Naive thymus-derived CD4-positive, alpha-beta T cell (primary cell): ENCODE data around the gene EPHB1. TPM values are rescaled to one million over a fixed set of nuclear protein-coding genes. Genes with fewer than 3 reads are reported as not detected.

Experiments used
- ATAC-seq: fragments of 150-1000 bp; cut with Tn5 transposase; 2 replicates; pipeline ENCODE4 v1.10.0; 2021; ENCODE audit warnings: mild to moderate bottlenecking, moderate library complexity
- CTCF ChIA-PET: fragments of 350-600 bp; sonication (Branson Sonifier 250); formaldehyde crosslinking; loops from one replicate; lab custom pipeline; 2021; ENCODE audit warnings: antibody characterized with exemption; lab: Charles Lee
- POLR2A ChIA-PET: fragments of 350-600 bp; sonication (Branson Sonifier 250); formaldehyde crosslinking; loops from one replicate; lab custom pipeline; 2021; ENCODE audit warnings: antibody characterized with exemption, inconsistent platforms; lab: Charles Lee
- DNase-seq, 9 donors: peaks; one replicate each; pipeline versions ENCODE4 v3.0.0 to v3.0.0-alpha.2; 2020 to 2022; ENCODE audit warnings: mixed read lengths in 1 of 9
- H3K27ac ChIP-seq: one replicate; pipeline ENCODE4 v1.7.0; 2013; ENCODE audit warnings: mild to moderate bottlenecking, low read depth, low read length, moderate library complexity
- H3K27me3 ChIP-seq, 2 donors: one replicate each; pipeline ENCODE4 v1.7.0; 2013; ENCODE audit warnings: low read length in 2 of 2, mild to moderate bottlenecking in 2 of 2, moderate library complexity in 2 of 2; ENCODE audit not compliant: control insufficient read depth in 2 of 2, insufficient read depth in 2 of 2
- H3K36me3 ChIP-seq, 3 experiments: 1 replicate in 2 of 3; 2 replicates in 1 of 3; pipeline ENCODE4 v1.7.0; 2013; ENCODE audit warnings: low read length in 3 of 3, mild to moderate bottlenecking in 3 of 3, moderate library complexity in 1 of 3; ENCODE audit not compliant: insufficient read depth in 3 of 3, control insufficient read depth in 2 of 3
- H3K4me1 ChIP-seq, 2 donors: one replicate each; pipeline ENCODE4 v1.7.0; 2013; ENCODE audit warnings: low read length in 2 of 2, mild to moderate bottlenecking in 2 of 2, moderate library complexity in 1 of 2; ENCODE audit not compliant: control insufficient read depth in 2 of 2, insufficient read depth in 2 of 2
- H3K4me3 ChIP-seq: 2 replicates; pipeline ENCODE4 v1.7.0; 2013; ENCODE audit warnings: mild to moderate bottlenecking, low read length
- H3K9me3 ChIP-seq, 3 experiments: 1 replicate in 2 of 3; 2 replicates in 1 of 3; pipeline ENCODE4 v1.7.0; 2013; ENCODE audit warnings: low read length in 3 of 3; ENCODE audit not compliant: control insufficient read depth in 2 of 3
- H3K27ac Mint-ChIP-seq, 9 donors: one replicate each; pipeline ENCODE4 v1.8.0; 2020 to 2022; ENCODE audit warnings: mixed read lengths in 9 of 9, mild to moderate bottlenecking in 8 of 9, moderate library complexity in 5 of 9, inconsistent platforms in 2 of 9
- H3K27me3 Mint-ChIP-seq, 5 donors: one replicate each; pipeline ENCODE4 v1.8.0; 2021 to 2022; ENCODE audit warnings: mixed read lengths in 5 of 5, mild to moderate bottlenecking in 1 of 5
- H3K36me3 Mint-ChIP-seq, 5 donors: one replicate each; pipeline ENCODE4 v1.8.0; 2020 to 2022; ENCODE audit warnings: mixed read lengths in 5 of 5, mild to moderate bottlenecking in 3 of 5, inconsistent platforms in 1 of 5
- H3K4me1 Mint-ChIP-seq, 7 donors: one replicate each; pipeline ENCODE4 v1.8.0; 2020 to 2022; ENCODE audit warnings: mixed read lengths in 7 of 7, mild to moderate bottlenecking in 3 of 7, inconsistent platforms in 1 of 7
- H3K4me3 Mint-ChIP-seq, 10 donors: one replicate each; pipeline ENCODE4 v1.8.0; 2020 to 2022; ENCODE audit warnings: mild to moderate bottlenecking in 10 of 10, mixed read lengths in 10 of 10, moderate library complexity in 6 of 10, inconsistent platforms in 2 of 10
- H3K9me3 Mint-ChIP-seq, 11 donors: one replicate each; pipeline ENCODE4 v1.8.0; 2020 to 2022; ENCODE audit warnings: mixed read lengths in 11 of 11, mild to moderate bottlenecking in 4 of 11, inconsistent platforms in 1 of 11, moderate library complexity in 1 of 11
- intact Hi-C, 2 donors: fragments of 100-400 bp; cut with micrococcal nuclease; formaldehyde crosslinking; loops; one replicate each; pipeline ENCODE4 v1.15.1; 2023
- polyA plus RNA-seq, 2 donors: library from polyadenylated mRNA; unstranded; fragments of 300-500 nt; fragmentation: Illumina TruSeq; gene quantifications; one replicate each; pipeline ENCODE4 v1.2.3, GENCODE V29; 2021
- total RNA-seq, 6 experiments: library from RNA in 5 of 6; stranded (reverse) in 5 of 6; gene quantifications; 1 replicate in 5 of 6; 2 replicates in 1 of 6; pipeline ENCODE4 v1.2.3 and lab custom pipeline; 2021 to 2026

EPHB1 gene
- total and polyA plus RNA-seq, 7 experiments from 2014 or later = 1.6 to 2.2 (median 1.8) TPM; not detected in 4

DNA sequence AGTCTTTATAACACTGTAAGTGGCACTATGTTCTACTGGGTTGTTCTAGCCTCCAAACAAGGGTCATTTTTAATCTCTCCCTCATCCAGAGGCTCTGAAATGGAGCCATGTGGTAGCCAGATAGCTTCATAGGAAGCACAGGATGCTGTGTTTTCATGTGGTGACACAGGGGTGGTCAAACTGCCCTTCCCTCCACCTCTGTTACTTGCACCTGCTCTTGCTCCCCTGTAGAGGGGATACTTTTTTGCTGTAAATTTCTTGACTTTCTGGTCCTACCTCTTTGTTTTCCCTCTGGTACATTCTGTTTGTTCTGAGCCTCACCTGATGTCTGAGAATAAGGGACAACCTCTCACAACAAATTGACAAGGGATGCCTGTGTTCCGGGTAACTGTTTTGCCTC is 76.8 kb downstream of the EPHB1 start:
- Histone ChIP-seq H3K4me1 (no peaks in the 10 kb centered on the region), H3K27ac (no peak overlapping the region), H3K27me3 (no peaks in the 10 kb centered on the region), H3K36me3 (no peaks in the 10 kb centered on the region), H3K4me3 (no peak overlapping the region), H3K9me3 (no peaks in the 10 kb centered on the region)
- DNase-seq (no peak), ATAC-seq (no peak)
- no peaks in the 10 kb centered on the region for H3K4me1 Mint-ChIP-seq
- POLR2A ChIA-PET = no interaction called here
- intact Hi-C loops = no loop called here
- H3K9me3 Mint-ChIP-seq = peaks cover 0 to 9% (median 0%) of the 10 kb centered on the region in 11 donors
- no peak overlapping the region for H3K27ac Mint-ChIP-seq
- no peak overlapping the region for H3K4me3 Mint-ChIP-seq
- CTCF ChIA-PET = no interaction called here
- peaks cover 0 to 37% (median 5%) of the 10 kb centered on the region in 5 donors for H3K27me3 Mint-ChIP-seq
- no peaks in the 10 kb centered on the region for H3K36me3 Mint-ChIP-seq

DNA sequence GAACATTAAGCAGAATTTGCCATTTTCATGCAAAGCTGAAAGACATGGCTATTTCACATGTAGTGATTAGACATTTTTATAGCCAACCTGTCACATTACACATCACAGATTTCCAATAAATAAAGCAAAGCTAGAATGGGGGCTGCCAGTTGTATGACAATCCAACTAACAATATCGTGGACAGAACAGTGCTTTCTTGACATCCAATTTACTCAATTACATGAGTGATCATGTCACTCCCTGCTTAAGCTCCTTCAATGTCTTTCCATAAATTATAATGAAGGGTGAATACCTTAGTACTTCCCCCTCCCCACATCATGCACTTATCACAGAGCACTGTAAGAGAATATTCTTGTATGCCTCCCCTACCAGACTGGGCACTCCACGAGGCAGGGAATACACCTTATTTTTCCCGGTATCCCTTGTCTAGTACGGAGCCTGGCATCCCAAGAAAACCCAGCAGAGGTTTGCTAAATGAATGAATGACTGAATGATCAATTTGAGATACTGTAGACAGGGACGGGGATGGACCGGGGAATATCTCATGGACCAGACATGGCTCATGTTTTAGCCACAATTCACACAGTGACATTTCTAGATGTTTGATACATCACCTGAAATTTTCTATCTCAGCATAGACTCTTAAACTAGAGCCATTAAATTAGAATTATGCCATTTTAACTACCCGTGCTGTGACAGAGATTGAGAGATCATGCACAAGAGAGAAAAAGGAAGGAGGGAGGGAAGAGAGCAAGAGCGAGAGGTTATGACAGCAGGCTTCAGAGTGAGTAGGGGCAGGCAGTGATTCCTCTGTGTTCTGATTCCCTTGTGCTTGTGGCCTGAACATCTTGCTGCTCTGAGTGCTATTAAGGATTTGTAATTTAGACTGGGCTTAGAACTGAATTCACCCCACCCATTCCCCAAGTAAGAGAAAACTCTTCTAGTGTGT is 77.7 kb downstream of the EPHB1 start:
- H3K27me3 ChIP-seq = no peaks in the 10 kb centered on the region
- H3K4me3 Mint-ChIP-seq = no peak overlapping the region
- no peak overlapping the region for H3K4me3 ChIP-seq
- H3K9me3 Mint-ChIP-seq = peaks cover 0 to 9% (median 0%) of the 10 kb centered on the region in 11 donors
- H3K4me1 Mint-ChIP-seq = no peaks in the 10 kb centered on the region
- H3K27ac ChIP-seq = no peak overlapping the region
- H3K9me3 ChIP-seq = no peaks in the 10 kb centered on the region
- CTCF ChIA-PET = no interaction called here
- no peak for DNase-seq
- H3K4me1 ChIP-seq = no peaks in the 10 kb centered on the region
- no peak for ATAC-seq
- H3K36me3 ChIP-seq = no peaks in the 10 kb centered on the region
- POLR2A ChIA-PET = no interaction called here
- intact Hi-C loops = no loop called here
- H3K36me3 Mint-ChIP-seq = no peaks in the 10 kb centered on the region
- no peak overlapping the region for H3K27ac Mint-ChIP-seq
- H3K27me3 Mint-ChIP-seq = peaks cover 0 to 37% (median 5%) of the 10 kb centered on the region in 5 donors

DNA sequence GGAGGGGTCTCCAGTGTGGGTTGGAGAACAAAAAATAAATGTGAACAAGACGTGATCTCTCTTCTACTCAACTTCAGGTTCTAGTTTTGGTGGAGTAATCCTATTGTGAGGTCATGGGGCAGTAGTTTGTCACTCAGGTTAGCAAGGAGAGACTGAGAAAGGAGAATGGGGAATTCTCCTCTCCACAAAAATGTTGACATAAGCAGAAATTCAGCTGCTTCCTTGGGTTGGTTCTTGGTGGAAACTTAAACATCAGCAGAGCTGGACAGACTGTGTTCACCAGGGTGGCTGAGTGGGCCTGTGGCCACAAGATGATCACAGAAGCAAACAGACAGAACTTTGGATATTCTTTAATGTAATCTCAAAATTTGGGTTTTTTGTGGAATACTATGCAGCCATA is 78.7 kb downstream of the EPHB1 start:
- Histone ChIP-seq H3K4me1 (no peaks in the 10 kb centered on the region), H3K36me3 (no peaks in the 10 kb centered on the region), H3K4me3 (no peak overlapping the region), H3K27ac (no peak overlapping the region), H3K9me3 (no peaks in the 10 kb centered on the region), H3K27me3 (no peaks in the 10 kb centered on the region)
- intact Hi-C loops = no loop called here
- Mint-ChIP-seq H3K36me3 (no peaks in the 10 kb centered on the region), H3K27ac (no peak overlapping the region), H3K4me3 (no peak overlapping the region), H3K9me3 (peaks cover 0 to 9% (median 0%) of the 10 kb centered on the region in 11 donors), H3K4me1 (no peaks in the 10 kb centered on the region), H3K27me3 (peaks cover 0 to 37% (median 3%) of the 10 kb centered on the region in 5 donors)
- DNase-seq = no peak
- POLR2A ChIA-PET = no interaction called here
- CTCF ChIA-PET = no interaction called here
- ATAC-seq = no peak

DNA sequence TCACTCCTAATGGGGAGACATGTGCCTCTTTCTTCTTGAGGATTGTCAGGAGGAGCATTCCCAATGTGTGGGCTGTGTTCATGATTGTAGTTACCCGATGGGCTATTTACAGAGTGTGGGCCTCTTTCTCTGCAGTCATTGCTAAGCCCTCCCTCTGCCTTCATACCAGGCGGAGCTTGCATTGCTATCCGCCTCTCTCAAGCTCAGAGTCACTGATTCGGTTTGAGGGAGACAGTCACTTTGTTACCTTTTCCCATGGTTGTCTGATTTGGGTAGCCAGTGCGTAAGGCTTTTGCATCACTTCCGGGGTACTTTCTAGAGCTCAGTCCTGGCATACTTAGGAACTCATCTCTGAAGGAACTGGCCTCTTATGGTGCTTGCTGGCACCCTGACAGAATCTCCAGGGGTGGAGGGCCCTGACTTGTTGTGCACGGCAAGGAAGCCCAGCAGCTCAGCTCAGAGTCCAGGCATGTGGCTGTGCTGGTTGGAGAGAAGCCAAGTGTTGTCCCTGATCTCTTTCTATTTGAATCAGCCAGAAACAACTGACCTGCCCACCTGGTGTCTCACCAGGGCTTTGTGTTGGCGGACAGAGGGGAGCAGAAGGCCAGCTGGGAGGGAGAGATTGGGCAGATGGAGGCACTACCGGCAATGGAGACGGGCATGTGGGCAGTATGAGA is 79.8 kb downstream of the EPHB1 start:
- H3K27me3 Mint-ChIP-seq = peaks cover 0 to 35% (median 4%) of the 10 kb centered on the region in 5 donors
- no peak overlapping the region for H3K27ac Mint-ChIP-seq

DNA sequence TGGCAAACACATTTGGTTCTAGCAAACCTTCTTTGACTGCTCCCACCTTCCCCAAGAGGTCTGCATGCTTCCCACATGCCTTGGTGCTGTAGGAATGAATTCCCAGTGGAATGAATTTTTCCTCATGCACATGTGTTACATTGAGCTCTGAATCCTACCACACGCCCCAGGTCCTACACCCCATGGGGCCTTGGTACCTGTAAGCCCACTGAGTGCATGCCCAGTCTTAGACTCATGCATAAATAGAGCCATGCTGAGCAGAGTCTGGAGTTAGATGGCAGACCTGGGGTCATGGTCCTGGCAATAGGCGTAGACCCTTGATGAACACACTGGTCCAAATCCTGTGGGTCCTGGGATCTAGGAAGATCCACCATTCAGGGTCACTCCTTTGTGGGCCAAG is 81.8 kb downstream of the EPHB1 start:
- Histone ChIP-seq H3K9me3 (no peaks in the 10 kb centered on the region), H3K4me3 (no peak overlapping the region), H3K27me3 (no peaks in the 10 kb centered on the region), H3K36me3 (no peaks in the 10 kb centered on the region), H3K27ac (no peak overlapping the region), H3K4me1 (no peaks in the 10 kb centered on the region)
- Mint-ChIP-seq H3K4me3 (no peak overlapping the region), H3K27me3 (peaks cover 0 to 36% (median 5%) of the 10 kb centered on the region in 5 donors), H3K36me3 (no peaks in the 10 kb centered on the region), H3K9me3 (peaks cover 0 to 6% (median 0%) of the 10 kb centered on the region in 11 donors), H3K4me1 (no peaks in the 10 kb centered on the region), H3K27ac (no peak overlapping the region)
- ChIA-PET POLR2A (no interaction called here), CTCF (no interaction called here)
- ATAC-seq (no peak), DNase-seq (no peak)
- intact Hi-C loops = no loop called here

More for the DNA sequence above, 79.8 kb downstream of the EPHB1 start:
- Mint-ChIP-seq H3K9me3 (peaks cover 0 to 6% (median 0%) of the 10 kb centered on the region in 11 donors), H3K36me3 (no peaks in the 10 kb centered on the region), H3K4me3 (no peak overlapping the region), H3K4me1 (no peaks in the 10 kb centered on the region)
- intact Hi-C loops = no loop called here
- Histone ChIP-seq H3K27ac (no peak overlapping the region), H3K27me3 (no peaks in the 10 kb centered on the region), H3K9me3 (no peaks in the 10 kb centered on the region), H3K4me1 (no peaks in the 10 kb centered on the region), H3K36me3 (no peaks in the 10 kb centered on the region), H3K4me3 (no peak overlapping the region)
- POLR2A ChIA-PET = no interaction called here
- DNase-seq = no peak
- CTCF ChIA-PET = no interaction called here
- no peak for ATAC-seq

DNA sequence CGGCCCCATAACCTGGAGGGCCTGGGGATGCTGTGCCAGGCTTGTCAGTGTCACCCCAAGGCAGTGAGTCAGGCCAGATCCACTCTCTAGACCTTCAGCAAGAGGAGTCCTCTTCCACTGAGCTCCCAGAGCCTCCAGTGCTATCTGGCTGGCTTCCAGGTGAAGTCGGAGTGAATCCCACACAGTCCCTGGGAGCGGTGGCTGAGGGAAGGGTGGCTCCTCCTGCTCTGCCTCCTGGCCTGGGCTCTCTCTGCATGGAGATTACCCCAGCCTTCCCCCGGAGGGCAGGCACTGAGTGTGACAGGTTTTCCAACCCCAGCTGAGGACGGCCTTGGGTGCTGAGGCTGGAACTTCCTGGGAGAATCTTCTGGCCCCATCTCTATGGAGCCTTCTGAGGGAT is 82.7 kb downstream of the EPHB1 start:
- no peaks in the 10 kb centered on the region for H3K4me1 ChIP-seq
- no peak overlapping the region for H3K4me3 ChIP-seq
- no peaks in the 10 kb centered on the region for H3K36me3 ChIP-seq
- CTCF ChIA-PET = no interaction called here
- no peaks in the 10 kb centered on the region for H3K9me3 ChIP-seq
- Mint-ChIP-seq H3K27me3 (peaks cover 0 to 27% (median 5%) of the 10 kb centered on the region in 5 donors), H3K27ac (no peak overlapping the region), H3K36me3 (no peaks in the 10 kb centered on the region), H3K4me3 (no peak overlapping the region), H3K4me1 (no peaks in the 10 kb centered on the region), H3K9me3 (peaks cover 0 to 6% (median 0%) of the 10 kb centered on the region in 11 donors)
- H3K27me3 ChIP-seq = no peaks in the 10 kb centered on the region
- intact Hi-C loops = no loop called here
- DNase-seq = no peak
- POLR2A ChIA-PET = no interaction called here
- ATAC-seq = no peak
- H3K27ac ChIP-seq = no peak overlapping the region
